Heart left ventricle (tissue), 13 donors: ENCODE results near the gene RAB36.

ENCODE experiments used
- CTCF ChIP-seq, 12 donors: fragments of 200-600 bp; sonication (generic) in 4 of 12; IDR thresholded peaks; one replicate each; pipeline versions ENCODE4 v1.5.0 to v1.8.0; 2018 to 2022; ENCODE audit warnings: antibody characterized with exemption in 12 of 12, mild to moderate bottlenecking in 5 of 12
- POLR2A ChIP-seq, 2 donors: fragments of 450-650 bp; IDR thresholded peaks; one replicate each; pipeline ENCODE4 v1.6.1; 2017; ENCODE audit warnings: antibody characterized with exemption in 2 of 2, mild to moderate bottlenecking in 2 of 2, moderate library complexity in 2 of 2
- donor health status: ischemic (EF 13 %, LVEDD 7.1; RV severe dilation, severe dysfunction).
- donor health status: DM: no; HTN: yes; CAD: no.
- donor health status: DM: no; HTN: no; CAD: no.
- donor health status: ischemic (EF 25% LVEDD 6.9; RV normal size, moderate dysfunction).
- donor health status: ischemic (EF 25% LVEDD 5.7; RV mildly dilated, moderate dysfunction).
- donor health status: ischemic (EF 35%, LVEDD 5.7; RV mildly dilated, moderate dysfunction).
- donor health status: nonischemic (EF 11% LVEDD 7.7; RV severe dilation, severe dysfunction).
- donor health status: DM: yes; HTN: yes; CAD: no.
- donor health status: PGD.
- donor health status: ischemic (EF 29% LVEDD 5.4; RV normal size, mild dysfunction).
- donor health status: nonischemic (EF 23%, LVEDD 6.1; RV moderate dilation, normal function).

- TF ChIP-seq CTCF (IDR thresholded peaks at IDR 0.05) (no peak), POLR2A (IDR thresholded peaks at IDR 0.05) (no peak)
Observed at GRCh38 chr22:23150762-23151161, 5.5 kb downstream of the RAB36 start.
